Middle frontal gyrus (tissue), 1 donor: ENCODE measurements around the gene KRTAP10-7.
"Not testable (repeated sequence)": the region's sequence is repeated elsewhere in the genome, so short reads cannot be mapped to it uniquely, and the experiment has no call there.

Experiments
- DNase-seq: peaks from one replicate; pipeline ENCODE4 v3.0.0-alpha.2; 2015; ENCODE audit warnings: low spot score; ENCODE audit errors: extremely low spot score

KRTAP10-7 gene

GRCh38 chr21:44600118-44600978 is at the start of gene KRTAP10-7:
Gene KRTAP10-7, plus strand, starts transcription at chr21:44600597. Its CDS starts 25 bp downstream, at chr21:44600622.
- not testable (repeated sequence) for DNase-seq

- DNase-seq = no peak
Observed at GRCh38 chr21:44550807-44551206, 49.6 kb upstream of the KRTAP10-7 start.

- DNase-seq = no peak
Observed at GRCh38 chr21:44551340-44551961, 48.9 kb upstream of the KRTAP10-7 start, which contains the start of gene KRTAP10-2. Gene KRTAP10-2, minus strand, starts transcription at chr21:44551505. Its CDS starts 47 bp downstream, at chr21:44551458.

GRCh38 chr21:44552136-44552535 is 48.3 kb upstream of the KRTAP10-7 start:
- no peak for DNase-seq

- DNase-seq = no peak
Observed at GRCh38 chr21:44552681-44553080, 47.7 kb upstream of the KRTAP10-7 start.

- no peak for DNase-seq
Observed at GRCh38 chr21:44555200-44555875, 45.1 kb upstream of the KRTAP10-7 start.

- no peak for DNase-seq
Observed at GRCh38 chr21:44556879-44557278, 43.5 kb upstream of the KRTAP10-7 start.

- DNase-seq = no peak
Observed at GRCh38 chr21:44557491-44558328, 42.7 kb upstream of the KRTAP10-7 start.

GRCh38 chr21:44558329-44558675 is 42.1 kb upstream of the KRTAP10-7 start:
- not testable (repeated sequence) for DNase-seq

- no peak for DNase-seq
Observed at GRCh38 chr21:44558695-44559094, 41.7 kb upstream of the KRTAP10-7 start, which contains the start of gene KRTAP10-3. Gene KRTAP10-3, minus strand, starts transcription at chr21:44558795. Its CDS starts 80 bp downstream, at chr21:44558715.

- no peak for DNase-seq
Observed at GRCh38 chr21:44564099-44564498, 36.3 kb upstream of the KRTAP10-7 start.

GRCh38 chr21:44564886-44565598 is 35.4 kb upstream of the KRTAP10-7 start:
- DNase-seq = no peak

GRCh38 chr21:44566403-44566802 is 34.0 kb upstream of the KRTAP10-7 start:
- no peak for DNase-seq

GRCh38 chr21:44567481-44568171 is 32.8 kb upstream of the KRTAP10-7 start:
- no peak for DNase-seq

GRCh38 chr21:44568261-44568660 is 32.1 kb upstream of the KRTAP10-7 start:
- DNase-seq = no peak

- no peak for DNase-seq
Observed at GRCh38 chr21:44568667-44569556, 31.5 kb upstream of the KRTAP10-7 start.

- DNase-seq = no peak
Observed at GRCh38 chr21:44569861-44570517, 30.4 kb upstream of the KRTAP10-7 start.

- DNase-seq = no peak
Observed at GRCh38 chr21:44571296-44571695, 29.1 kb upstream of the KRTAP10-7 start.
